ENCODE results near the gene ATP8B4. TPM values are rescaled to one million over a fixed set of nuclear protein-coding genes. Genes with fewer than 3 reads are reported as not detected.

Gene ATP8B4
- total and polyA plus RNA-seq, 2 donors (not counting 3 experiments of a cell fraction or from before 2014, with no cell fraction given), result not detected

DNA sequence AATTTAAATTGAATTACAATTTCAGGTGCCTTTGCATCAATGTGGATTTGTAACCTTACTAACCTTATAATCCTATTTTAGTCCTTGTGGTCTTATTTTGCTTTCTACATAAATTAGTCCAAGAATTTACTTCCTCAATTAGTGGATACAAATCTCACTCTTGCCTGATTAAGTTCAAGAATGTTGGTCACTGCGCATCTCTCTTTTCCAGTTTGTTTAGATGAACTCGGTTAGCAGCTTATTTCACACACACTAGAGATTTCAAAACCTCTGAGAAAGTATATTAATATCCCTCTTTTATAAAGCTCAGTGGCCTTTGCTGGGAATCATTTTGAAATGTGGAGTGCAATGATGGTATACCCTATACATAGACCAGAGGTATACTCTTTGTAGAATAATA is 254.8 kb downstream of the ATP8B4 start:
- no peak overlapping the region for H3K27ac ChIP-seq (ENCODE audit: insufficient read depth, low read depth, low read length)

More for the DNA sequence above, 254.8 kb downstream of the ATP8B4 start:
- dilution Hi-C loops (cut with MboI; ENCODE audit: extremely low pct_ligation_motif_present, low sequenced_read_pairs), result no loop called here
- ChIA-PET CTCF (no interaction called here), POLR2A (no interaction called here)
- H3K9ac ChIP-seq (replicated peaks; ENCODE audit: extremely low read depth, insufficient read depth, low read length), result no peak overlapping the region
- TF ChIP-seq MYC (IDR thresholded peaks at IDR 0.05; ENCODE audit: low read depth, low read length), result no peak
- TF ChIP-seq FOS (IDR thresholded peaks at IDR 0.05; ENCODE audit: borderline replicate concordance, insufficient read depth, low read length), result no peak
- no peak for TF ChIP-seq POLR2A (IDR thresholded peaks at IDR 0.05; ENCODE audit: low read depth, low read length)
- no peak for TF ChIP-seq POLR2AphosphoS5 (IDR thresholded peaks at IDR 0.05; ENCODE audit: insufficient read depth, low read depth, low read length)
- TF ChIP-seq GATA2 (IDR thresholded peaks at IDR 0.05; ENCODE audit: insufficient read depth, insufficient read length, low read depth, low read length), result no peak
- no peak for TF ChIP-seq JUN (IDR thresholded peaks at IDR 0.05; ENCODE audit: borderline replicate concordance, insufficient read depth, insufficient read length, low read depth)
- TF ChIP-seq, protein P1, sequence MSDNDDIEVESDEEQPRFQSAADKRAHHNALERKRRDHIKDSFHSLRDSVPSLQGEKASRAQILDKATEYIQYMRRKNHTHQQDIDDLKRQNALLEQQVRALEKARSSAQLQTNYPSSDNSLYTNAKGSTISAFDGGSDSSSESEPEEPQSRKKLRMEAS (IDR thresholded peaks at IDR 0.05; ENCODE audit: insufficient read depth, insufficient read length), result no peak
- TF ChIP-seq, protein P2, sequence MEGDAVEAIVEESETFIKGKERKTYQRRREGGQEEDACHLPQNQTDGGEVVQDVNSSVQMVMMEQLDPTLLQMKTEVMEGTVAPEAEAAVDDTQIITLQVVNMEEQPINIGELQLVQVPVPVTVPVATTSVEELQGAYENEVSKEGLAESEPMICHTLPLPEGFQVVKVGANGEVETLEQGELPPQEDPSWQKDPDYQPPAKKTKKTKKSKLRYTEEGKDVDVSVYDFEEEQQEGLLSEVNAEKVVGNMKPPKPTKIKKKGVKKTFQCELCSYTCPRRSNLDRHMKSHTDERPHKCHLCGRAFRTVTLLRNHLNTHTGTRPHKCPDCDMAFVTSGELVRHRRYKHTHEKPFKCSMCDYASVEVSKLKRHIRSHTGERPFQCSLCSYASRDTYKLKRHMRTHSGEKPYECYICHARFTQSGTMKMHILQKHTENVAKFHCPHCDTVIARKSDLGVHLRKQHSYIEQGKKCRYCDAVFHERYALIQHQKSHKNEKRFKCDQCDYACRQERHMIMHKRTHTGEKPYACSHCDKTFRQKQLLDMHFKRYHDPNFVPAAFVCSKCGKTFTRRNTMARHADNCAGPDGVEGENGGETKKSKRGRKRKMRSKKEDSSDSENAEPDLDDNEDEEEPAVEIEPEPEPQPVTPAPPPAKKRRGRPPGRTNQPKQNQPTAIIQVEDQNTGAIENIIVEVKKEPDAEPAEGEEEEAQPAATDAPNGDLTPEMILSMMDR (IDR thresholded peaks at IDR 0.05; ENCODE audit: extremely low read depth in 1 of 2, insufficient read depth in 1 of 2, low read depth in 1 of 2, low read length in 2 of 2), result no peak
- TF ChIP-seq EZH2 (IDR thresholded peaks at IDR 0.05; ENCODE audit: borderline replicate concordance, low read depth, low read length, severe bottlenecking), result no peak
- no peak overlapping the region for H3K4me2 ChIP-seq (ENCODE audit: insufficient read depth, low read length)
- no peak overlapping the region for H3K4me3 ChIP-seq (replicated peaks in 1 of 3; ENCODE audit: insufficient read depth in 1 of 3, low read depth in 1 of 3, low read length in 3 of 3)
- no TSS peak for BruUV-seq (replicated peaks)
- no peaks in the 10 kb centered on the region for H3K27me3 ChIP-seq (ENCODE audit: control insufficient read depth in 2 of 2, insufficient read depth in 2 of 2, low read length in 2 of 2)
- H3K9me3 ChIP-seq (replicated peaks; ENCODE audit: control insufficient read depth, insufficient read depth, low read length), result no peaks in the 10 kb centered on the region
- no peak overlapping the region for H2AFZ ChIP-seq (ENCODE audit: low read depth, low read length)
- H3K79me2 ChIP-seq (ENCODE audit: control insufficient read depth, insufficient read depth, low read length), result no peaks in the 10 kb centered on the region
- H3K9me1 ChIP-seq (replicated peaks; ENCODE audit: control insufficient read depth, extremely low read depth, insufficient read depth, low read length), result no peaks in the 10 kb centered on the region
- DNase-seq (ENCODE audit: low read depth, low spot score) (no peak), FAIRE-seq (no peak)
- H3K36me3 ChIP-seq (ENCODE audit: control insufficient read depth in 2 of 2, extremely low read depth in 1 of 2, insufficient read depth in 2 of 2, low read length in 2 of 2), result no peaks in the 10 kb centered on the region
- intact Hi-C loops (cut with micrococcal nuclease), result no loop called here
- H4K20me1 ChIP-seq (replicated peaks; ENCODE audit: control insufficient read depth, extremely low read depth, insufficient read depth, low read length), result no peaks in the 10 kb centered on the region
- H3K4me1 ChIP-seq (ENCODE audit: control insufficient read depth, extremely low read depth, insufficient read depth, low read length), result no peaks in the 10 kb centered on the region

Measured in endothelial cell of umbilical vein (primary cell).